ENCODE measurements around the gene ZDHHC18.

- TF ChIP-seq CTCF (IDR thresholded peaks at IDR 0.05; ENCODE audit: low read length) (no peak), EZH2 (optimal IDR thresholded peaks at IDR 0.05; ENCODE audit: low read depth, low read length) (no peak)
Observed at GRCh38 chr1:26791148-26791547, 35.3 kb upstream of the ZDHHC18 start.
